Epithelial cell of prostate (primary cell): ENCODE data around the gene RNF212.
"Not testable (repeated sequence)": the region's sequence is repeated elsewhere in the genome, so short reads cannot be mapped to it uniquely, and the experiment has no call there.

Experiments used
- DNase-seq: peaks from one replicate; pipeline ENCODE4 v3.0.0-alpha.2; 2011; ENCODE audit warnings: low read depth, low spot score
- H3K27ac ChIP-seq: fragments of 450-650 bp; 2 replicates; pipeline ENCODE4 v1.5.1; 2017; ENCODE audit warnings: mild to moderate bottlenecking

The RNF212 gene

DNA sequence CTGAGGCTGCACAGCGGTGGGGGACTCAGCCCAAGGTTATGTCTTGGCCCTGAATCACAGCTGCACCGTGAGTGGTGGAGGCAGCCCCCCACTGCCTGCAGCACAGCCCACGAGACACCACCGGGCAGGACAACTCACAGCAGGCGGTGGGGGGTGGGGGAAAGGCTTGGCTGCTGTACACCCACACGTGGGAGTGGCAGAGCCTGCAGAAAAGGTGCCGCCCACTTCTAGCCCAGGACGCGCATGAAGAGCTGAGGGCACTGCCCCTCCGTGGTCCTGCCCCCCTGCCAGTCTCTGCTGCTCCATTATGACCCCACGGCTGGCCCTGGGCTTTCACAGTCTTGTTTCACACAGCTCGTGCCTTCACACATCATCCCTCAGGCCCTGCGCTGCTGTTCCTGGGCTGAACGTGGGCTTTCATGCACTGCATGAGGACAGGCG lies 61.1 kb downstream of the RNF212 start:
- H3K27ac ChIP-seq: no peak overlapping the region
- no peak for DNase-seq

DNA sequence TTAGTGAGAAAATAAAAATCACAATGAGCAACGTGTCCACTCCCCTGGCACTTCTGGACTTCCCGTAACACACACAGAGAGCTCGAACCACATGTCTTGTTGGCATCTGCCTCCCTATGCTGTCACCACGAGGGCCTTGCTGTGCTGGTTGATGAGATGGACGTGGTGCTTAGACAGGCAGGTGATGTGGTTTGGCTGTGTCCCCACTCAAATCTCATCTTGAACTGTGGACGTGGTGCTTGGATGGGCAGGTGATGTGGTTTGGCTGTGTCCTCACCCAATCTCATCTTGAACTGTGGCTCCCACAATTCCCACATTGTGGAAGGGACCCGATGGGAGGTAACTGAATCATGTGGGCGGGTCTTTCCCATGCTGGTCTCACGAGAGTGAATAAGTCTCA lies 61.9 kb downstream of the RNF212 start:
- no peak overlapping the region for H3K27ac ChIP-seq
- DNase-seq: no peak

DNA sequence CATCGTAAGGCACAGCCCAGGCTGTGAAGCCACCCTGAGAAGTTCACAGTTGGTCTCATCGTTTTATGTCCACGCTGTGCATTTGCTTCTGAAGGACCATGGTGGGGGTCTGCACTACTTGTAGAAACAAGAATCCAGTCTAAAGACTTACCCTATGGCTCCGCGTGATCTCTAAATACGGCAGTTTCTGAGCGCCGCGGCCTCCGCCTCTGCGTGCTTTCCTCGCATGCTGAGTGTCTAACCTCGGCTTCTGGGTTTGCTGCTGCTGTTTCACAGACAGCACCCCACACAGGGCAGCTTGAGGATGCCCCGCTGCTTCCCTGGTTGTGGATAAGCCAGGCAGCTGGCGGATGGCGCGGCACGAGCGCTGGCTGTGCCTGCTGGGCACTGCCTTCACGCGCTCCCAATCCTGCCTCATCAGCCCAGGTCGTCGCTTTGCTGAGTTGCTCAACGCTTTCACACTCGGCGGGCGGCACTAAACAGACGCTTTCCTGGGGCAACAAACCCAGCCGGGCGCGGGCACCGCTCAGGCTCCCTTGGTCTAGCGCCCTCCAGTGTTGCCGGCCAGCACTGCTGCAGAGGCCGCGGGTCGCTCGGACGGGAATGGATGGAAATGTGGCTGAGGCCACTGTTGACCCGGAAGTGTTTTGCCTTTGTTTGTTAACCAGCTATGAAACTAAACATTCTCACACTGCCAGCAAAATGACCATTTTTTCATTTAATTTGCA lies 62.7 kb downstream of the RNF212 start:
- DNase-seq: no peak

DNA sequence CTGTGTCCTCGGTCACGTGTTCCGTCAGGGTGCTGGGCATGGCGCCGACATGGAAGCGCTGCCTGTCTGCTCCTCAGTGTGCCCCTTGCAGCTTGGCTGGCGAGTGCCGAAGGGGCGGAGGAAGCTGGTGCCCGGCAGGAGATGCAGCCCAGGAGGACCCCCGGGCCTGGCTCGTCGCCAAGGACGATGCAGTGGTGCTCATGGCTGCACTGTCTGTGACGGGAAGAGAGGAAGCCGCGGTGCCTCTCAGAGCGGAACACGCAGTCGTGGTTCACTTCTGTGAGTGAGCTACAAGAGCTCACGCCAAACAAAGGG lies 63.8 kb downstream of the RNF212 start:
- no peak overlapping the region for H3K27ac ChIP-seq
- DNase-seq: no peak

More for the DNA sequence above, 62.7 kb downstream of the RNF212 start:
- H3K27ac ChIP-seq: no peak overlapping the region

DNA sequence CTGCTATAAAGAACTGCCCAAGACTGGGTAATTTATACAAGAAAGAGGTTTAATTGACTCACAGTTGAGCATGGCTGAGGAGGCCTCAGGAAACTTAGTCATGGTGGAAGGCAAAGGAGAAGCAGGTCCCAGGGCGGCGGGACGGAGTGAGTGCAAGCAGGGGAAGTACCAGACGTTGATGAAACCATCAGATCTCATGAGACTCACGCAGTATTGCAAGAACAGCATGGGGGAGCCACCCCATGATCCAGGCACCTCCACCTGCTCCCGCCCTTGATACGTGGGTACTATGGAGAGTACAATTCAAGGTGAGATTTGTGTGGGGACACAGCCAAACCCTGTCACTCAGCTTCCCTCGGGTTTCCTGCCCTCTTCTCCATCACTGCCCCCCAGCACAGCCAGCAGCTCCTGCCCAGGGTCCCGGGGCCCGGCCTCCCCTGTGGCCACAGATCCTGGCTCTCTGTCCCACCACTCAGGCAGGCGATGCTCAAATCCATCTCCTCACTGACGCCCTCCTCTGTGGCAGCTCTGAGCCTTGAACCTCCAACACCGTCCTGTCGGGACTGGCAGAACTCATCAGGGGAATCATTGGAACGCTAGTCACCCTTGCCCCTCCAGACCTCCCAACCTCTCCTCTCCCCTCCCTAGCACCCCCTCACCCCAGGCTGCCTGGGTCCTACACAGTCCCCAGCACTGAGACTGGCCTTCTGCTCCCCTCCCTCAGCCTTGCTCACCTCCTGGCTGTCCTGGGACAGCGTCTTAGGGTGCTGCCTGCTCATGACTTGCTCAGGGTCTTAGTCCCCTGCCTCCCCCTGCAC lies 64.4 kb downstream of the RNF212 start:
- H3K27ac ChIP-seq: no peak overlapping the region
- DNase-seq: no peak

DNA sequence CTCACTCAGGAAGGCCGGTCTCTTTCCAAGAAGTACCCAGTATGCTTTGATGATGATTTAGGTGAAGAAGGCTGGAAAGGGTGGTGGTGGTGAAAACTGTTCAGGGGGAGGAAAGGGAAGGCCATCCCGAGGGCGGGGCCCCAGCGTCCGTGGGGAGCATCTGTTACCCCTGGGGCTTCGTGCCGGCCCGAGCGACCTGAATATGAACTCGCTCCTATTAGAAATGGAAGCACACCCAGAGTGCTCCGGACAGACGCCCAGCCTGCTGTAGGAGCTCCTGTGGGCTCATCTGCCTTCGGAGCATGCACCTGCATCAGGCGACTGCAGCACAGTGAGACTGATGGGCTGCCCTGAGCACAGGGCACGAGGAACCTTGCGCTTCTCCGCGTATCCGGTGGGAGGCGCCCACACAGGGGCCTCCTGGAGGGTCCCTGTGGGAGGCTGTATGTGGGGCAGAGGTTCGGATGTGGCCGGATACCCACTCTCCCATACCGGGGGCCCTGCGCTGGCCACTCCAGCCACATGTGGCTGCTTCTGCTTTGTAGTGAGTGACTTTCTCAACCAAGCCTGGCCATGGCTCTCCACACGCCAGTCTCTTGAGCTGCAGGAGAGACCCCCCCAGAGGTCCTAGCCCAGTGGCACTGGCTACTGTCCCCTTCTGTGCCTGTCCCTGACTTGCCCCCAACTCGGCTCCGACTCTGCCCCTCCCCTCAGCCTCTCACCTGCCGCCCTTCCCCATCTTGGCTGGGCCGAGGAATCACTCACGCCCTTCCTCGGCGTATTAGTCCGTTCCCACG lies 65.2 kb downstream of the RNF212 start:
- no peak overlapping the region for H3K27ac ChIP-seq
- DNase-seq: no peak

DNA sequence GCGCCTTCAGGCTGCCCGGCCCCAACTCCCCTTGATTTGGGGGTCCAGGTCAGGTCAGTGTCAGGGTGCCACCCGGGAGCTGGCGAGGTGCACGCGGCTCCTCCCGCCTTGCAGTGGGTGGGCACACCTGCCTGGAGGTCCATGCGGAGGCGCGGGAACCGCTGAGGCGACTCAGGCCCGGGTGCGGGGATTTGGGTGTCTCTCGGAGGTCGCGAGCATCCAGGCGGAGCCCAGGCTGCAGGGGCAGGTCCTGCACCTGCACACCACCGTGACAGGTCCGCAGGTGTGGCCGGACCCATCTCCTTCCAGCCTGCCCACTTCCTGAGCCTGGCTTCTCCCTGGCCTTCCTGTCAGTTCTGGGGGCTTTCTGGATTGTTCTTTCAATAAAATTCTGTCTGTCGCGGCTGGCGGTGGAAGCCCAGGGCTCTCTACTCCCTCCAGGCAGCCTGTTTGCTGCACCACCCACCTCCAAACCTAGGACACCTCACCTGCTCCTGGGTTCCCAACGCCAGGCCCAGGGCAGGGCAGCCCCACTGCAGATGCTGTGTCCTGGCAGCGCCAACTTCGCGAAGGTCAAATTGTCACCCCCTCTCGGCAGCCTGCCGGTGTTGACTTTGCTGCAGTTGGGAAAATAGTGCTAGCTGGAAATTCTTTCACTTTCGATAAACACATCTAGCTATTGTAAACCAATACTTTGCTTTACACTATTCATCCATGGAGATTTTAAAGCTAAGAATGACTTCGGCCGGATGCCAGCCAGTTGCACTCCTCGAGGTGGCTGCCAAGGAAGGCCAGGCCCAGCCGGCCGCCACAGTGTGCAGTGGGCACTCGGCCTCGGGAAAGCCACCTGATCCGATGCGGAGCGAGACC lies 66.0 kb downstream of the RNF212 start:
- DNase-seq: no peak
- no peak overlapping the region for H3K27ac ChIP-seq

DNA sequence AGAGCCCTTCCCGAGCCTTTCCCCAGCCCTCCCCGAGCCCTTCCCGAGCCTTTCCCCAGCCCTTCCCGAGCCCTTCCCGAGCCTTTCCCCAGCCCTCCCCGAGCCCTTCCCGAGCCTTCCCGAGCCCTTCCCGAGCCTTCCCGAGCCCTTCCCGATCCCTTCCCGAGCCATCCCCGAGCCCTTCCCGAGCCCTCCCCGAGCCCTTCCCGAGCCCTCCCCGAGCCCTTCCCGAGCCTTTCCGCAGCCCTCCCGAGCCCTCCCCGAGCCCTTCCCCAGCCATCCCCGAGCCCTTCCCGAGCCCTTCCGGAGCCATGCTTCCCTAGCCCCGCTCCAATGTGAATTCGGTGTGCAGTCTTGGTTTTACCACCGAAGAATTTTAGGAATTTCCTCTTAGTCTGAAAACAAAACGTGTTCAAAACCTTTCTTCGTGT lies 66.8 kb downstream of the RNF212 start:
- not testable (repeated sequence) for H3K27ac ChIP-seq, DNase-seq

DNA sequence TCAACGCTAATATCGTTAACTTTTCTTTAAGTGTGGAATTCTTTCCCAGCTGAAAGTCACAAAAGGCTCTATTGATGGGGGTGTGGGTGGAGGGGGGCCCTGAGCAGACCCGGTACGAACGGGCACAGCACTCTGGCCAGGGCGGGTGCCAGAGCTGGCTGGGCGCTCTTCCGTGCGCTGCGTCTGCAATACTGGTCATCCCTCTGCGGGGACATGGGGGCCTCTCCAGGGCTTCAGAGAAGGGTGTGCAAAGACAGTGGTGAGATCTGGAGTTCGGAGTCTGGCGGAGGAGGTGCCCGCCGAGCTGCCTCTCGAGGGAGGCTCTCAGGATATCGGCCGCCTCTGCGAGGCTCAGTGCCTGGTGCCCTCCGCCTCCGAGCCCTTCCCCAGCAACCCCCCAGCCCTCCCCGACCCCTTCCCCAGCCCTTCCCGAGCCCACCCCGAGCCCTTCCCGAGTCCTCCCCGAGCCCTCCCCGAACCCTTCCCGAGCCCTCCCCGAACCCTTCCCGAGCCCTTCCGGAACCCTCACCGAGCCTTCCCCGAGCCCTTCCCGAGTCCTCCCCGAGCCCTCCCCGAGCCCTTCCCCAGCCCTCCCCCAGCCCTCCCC lies 67.7 kb downstream of the RNF212 start:
- no peak overlapping the region for H3K27ac ChIP-seq
- no peak for DNase-seq

DNA sequence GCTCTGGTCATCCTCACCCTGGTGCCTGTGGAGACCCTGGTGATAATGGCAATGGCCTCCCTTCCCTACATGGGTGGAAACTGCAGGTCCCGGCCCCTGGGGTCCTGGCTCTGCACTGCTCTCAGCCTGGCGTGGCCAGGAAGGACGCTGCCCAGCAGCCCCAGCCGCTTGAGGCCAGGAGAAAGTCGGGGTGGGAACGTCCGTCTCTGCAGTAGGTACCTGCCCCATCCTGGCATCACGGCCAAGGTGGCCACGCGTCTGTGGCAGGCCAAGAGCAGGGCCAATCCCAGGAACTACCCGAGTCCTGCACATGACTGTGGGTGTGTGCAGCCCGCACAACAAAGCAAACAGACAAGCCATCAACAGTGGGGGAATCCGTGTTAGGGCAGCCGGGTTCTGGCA lies 68.2 kb downstream of the RNF212 start:
- no peak for DNase-seq
- no peak overlapping the region for H3K27ac ChIP-seq

DNA sequence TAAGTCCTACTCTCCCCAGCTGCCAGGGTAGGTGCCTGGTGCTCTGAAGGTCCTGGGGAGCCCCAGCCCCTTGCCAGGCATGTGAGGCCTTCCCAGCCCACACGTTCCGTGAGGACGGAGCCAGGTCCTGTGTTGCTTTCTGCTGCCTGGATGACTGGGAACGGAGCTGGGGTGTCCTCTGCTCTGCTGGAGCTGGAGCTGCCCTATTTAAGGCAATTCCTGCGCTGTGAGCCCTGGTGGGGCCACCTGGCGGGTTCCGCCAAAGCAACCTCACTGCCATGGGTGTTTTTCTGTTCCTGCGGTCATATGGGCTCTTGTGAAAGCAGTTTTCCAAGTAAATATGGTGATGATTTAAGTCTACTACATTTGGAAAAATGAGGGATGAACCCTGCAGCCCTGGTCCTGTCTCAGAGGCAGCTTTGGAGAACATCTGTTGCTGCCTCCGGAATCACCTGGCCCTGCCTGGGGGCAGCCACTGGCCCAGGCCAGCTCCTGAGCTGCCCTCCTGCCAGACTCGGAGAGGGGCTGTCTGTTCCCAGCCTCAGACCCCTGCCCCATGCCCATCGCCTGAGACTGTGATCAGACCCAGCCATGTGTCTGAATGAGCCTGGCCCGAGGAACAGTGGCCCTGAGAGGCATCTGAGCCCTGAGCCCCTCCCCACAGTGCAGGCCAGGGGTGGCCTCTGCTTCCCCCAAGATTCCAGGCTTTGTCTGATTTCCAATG lies 68.7 kb downstream of the RNF212 start:
- no peak for DNase-seq

DNA sequence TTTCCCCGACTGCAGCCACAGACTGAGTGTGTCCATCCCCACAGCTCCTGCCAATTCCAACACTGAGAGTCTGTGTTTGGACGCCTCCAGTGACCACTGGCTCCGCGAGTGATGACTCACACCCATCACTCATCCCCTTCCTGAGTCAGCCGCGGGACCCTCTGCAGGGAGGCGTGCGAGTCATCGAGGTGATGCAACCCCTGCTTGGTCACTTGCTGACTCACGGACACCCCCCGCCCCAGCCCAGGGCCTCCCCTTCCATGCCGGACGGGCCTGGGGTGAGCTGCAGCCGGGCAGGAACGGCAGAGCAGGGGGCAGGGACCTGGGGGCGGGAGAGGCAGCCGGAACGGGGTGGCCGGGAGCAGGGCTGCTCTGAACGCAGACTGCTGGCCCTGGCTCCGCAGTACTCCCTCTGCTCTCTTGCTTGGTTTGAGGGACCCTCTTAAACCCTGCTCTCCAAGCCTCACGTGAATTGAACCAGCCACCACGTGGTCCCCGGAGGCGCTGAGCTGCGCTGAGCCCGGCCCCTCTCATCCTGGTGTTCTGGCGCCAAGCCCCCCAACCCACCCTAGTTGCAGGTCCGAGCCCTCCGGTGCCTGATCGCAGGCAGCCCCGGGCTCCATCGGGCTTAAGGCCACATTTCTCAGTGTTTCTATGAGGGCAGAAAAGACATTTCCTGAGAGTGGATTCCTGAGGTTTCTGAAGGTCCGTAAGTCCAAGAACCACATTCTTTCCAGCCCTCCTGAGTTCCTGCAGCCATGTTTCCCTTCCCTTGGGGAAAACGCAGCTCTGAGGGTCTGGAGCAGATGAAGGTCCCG lies 69.5 kb downstream of the RNF212 start:
- DNase-seq: peak; percentile 88
- peak overlapping the region; percentile 17 for H3K27ac ChIP-seq

More for the DNA sequence above, 68.7 kb downstream of the RNF212 start:
- H3K27ac ChIP-seq: no peak overlapping the region

DNA sequence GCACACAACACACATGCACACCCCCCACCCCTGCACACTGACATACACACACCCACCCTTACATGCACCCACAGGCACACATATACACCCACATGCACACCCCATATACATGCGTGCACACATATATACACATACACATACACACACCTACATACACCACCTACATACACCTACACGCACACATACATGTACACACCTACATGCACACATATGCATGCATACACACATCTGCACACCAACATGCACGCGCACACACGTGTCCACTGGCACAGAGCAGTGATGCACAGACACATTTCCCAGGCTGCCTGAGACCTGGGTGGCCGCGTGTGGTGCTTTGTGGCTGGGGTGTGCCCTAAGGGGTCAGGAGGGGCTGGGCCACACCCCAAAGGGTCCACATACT lies 70.2 kb downstream of the RNF212 start:
- H3K27ac ChIP-seq: peak overlapping the region; percentile 17
- DNase-seq: no peak

DNA sequence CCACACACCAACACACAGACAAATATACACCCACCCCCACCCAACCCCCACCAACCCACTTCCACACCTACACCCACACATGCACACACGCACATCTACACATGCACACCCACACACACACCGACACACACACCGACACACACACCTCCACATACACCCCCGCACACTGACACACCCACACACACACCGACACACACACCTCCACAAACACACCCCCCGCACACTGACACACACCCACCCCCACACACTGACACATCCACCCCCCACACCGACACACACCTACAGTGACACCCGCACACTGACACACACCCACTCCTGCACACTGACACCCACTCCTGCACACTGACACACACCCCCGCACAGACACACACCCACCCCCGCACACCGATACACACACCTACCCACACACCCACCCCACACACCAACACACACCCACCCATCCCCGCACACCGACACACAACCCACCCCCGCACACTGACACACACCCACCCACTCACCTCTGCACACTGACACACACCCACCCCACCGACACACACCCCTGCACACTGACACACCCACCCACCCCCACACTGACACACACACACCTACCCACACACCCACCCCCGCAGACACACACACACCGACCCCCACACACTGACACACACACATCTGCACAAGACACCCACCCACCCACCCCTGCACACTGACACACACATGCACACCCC lies 70.9 kb downstream of the RNF212 start:
- no peak for DNase-seq
- no peak overlapping the region for H3K27ac ChIP-seq

DNA sequence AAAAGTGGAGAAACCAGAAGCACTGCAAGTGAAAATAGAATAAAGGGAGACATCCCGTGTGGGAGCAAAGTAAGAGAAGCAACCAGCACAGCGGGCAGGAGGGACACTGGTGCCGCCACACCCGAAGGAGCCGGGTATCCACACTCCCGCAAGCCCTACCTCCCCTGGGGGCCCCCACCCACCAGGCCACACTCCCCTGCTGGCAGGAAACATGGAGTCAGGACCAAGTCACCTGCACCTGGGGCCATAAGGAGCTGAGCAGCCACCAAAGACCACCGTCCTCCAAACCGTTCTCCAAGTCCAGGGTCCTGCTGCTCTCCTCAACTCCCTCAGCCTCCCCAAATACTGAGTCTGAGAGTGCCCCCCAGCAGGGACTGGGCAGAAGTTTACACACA lies 71.4 kb downstream of the RNF212 start:
- peak overlapping the region; percentile 16 for H3K27ac ChIP-seq
- no peak for DNase-seq

DNA sequence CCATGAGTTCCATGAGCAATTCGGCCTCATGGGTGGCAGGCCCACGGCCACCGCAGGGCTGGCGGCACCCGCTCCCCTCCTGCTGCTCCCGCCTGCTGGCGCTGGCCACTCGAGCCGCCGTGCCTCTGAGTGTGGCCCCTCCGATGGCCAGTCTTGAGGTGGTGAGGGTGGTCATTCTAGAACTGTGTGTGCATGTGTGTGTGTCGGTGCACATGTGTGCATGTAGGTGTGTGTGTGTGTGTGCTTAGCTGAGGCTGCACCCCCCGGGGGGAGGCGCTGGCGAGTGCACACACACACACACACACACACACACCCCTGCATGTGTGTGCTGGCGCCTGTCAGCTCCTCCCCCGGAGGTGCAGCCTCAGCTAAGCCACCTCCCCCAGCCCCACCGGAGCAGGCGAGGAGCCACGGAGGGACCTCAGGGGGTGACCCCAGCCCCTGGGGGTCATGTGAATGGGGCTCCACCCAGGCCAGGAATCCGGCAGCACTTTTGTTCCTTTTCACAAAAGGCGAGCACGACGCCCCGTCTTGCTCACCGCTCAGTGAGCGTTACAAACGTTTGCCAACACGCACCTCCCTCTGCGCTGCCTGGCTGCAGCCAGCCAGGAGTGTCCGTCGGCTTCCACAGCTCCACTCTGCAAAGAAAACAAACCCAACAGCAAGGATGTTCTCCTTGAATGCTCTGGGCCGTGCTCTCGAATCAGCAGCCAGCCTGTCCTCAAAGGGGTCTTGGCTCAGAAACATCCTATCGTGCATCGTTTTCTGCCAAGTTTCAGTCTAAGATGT lies 72.0 kb downstream of the RNF212 start:
- H3K27ac ChIP-seq: peak overlapping the region; percentile 16
- DNase-seq: no peak
